GM19025 (cell line): ENCODE measurements around the gene PSMD5.

Experiments used
- ATAC-seq: cut with Tn5 transposase; IDR thresholded peaks from one replicate; pipeline ENCODE4 v1.9.1; 2021; ENCODE audit warnings: mild to moderate bottlenecking, low read depth, moderate library complexity; ENCODE audit not compliant: unreplicated experiment

Gene PSMD5

DNA sequence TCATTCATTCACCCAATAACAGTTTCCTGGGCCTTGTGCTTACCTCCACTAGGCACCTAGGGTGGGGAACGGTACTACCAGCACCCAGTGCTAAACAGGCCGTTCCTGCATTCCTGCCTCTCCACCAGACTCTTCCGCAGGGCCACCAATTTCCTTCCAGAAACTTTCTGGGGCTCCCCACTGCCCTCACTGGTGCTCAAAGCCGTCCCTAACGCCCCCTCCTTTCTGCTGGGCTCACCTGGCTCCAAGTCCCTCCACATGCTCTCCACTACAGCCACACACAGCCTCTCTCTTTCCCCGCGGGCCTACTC lies 32.9 kb upstream of the PSMD5 start:
- no peak for ATAC-seq

GRCh38 chr9:120875195-120875565 lies 32.5 kb upstream of the PSMD5 start:
- no peak for ATAC-seq

GRCh38 chr9:120874226-120875194 lies 31.8 kb upstream of the PSMD5 start:
- no peak for ATAC-seq

GRCh38 chr9:120873512-120873911 lies 30.8 kb upstream of the PSMD5 start:
- no peak for ATAC-seq

- no peak for ATAC-seq
Observed at GRCh38 chr9:120872791-120873502, 30.2 kb upstream of the PSMD5 start.

- no peak for ATAC-seq
Observed at GRCh38 chr9:120870206-120870605, 27.5 kb upstream of the PSMD5 start.

GRCh38 chr9:120869726-120870125 lies 27.0 kb upstream of the PSMD5 start:
- ATAC-seq, result no peak

GRCh38 chr9:120869360-120869687 lies 26.6 kb upstream of the PSMD5 start:
- no peak for ATAC-seq

DNA sequence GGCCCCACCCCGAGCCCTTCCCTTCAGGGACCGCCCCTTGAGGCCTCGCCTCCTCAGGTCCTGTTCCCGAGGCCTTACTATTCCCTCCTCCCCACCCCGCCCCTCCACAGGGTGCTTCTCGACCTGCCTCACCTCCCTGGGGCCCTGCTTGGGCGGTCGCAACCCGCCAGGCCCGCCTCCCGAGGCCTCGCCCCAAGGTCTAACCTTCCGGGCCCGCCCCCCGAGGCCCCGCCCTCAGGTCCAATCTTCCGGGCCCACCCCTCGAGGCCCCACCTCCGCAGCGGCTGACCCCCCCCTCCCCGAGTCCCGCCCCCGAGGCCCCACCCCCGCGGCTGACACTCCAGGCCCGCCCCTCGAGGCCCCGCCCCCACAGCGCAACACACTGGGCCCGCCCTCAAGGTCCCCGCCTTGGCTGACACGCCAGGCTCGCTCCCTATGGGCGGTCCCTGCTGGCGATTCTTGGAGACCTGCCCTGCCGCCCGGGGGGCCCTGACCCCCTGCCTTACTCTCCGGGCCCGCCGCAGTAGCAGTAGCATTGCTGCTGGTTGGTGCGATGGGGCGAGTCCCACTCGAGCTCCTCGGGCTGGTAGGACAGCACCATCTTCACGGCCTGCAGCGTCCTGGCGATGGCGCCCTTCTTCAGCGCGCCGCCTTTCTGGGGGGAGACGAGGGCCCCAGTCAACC lies 26.1 kb upstream of the PSMD5 start:
- ATAC-seq, result peak; percentile 90

DNA sequence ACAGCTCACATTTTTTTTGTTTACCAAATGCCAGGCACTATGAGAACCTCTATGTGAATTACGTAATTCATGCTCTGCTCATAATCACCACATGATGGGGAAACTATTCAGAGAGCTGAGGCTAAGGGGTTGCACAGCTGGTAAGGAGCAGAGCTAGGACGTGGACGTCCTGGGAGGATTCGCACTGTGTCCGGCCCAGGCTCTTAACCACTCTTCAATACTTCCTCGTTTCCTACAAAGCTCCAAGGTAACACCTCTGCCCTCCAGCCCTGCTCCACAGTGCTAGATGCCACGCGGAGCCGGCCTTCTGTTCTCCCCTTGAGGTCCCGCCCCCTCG lies 25.6 kb upstream of the PSMD5 start:
- no peak for ATAC-seq

DNA sequence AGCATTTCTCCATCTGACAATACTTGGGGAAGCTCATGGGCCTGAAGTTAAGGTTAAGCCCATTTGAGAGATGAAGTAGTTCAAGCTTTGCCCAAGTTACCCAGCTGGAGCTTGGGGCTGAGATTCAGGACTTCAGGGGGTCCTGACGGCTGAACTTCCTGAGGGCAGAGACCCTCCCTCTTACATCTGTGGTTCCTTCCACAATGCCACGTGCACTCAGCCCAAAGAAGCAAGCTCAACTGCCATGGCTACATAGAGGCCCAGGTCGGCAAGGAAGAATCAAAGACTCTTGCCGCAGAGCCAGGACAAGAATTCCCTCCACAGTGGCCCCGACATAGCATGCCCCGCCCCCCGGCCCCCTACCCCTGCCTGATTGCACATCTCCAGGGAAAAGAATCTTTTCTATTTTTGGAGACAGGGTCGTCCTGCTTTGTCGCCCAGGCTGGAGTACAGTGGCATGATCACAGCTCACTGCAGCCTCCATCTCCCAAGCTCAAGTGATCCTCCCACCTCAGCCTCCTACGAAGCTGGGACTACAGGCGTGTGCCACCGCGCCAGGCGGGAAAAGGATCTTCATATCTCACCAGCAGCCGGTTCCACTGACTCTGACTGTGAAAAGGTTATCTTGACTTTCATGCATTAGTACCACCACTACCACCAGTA lies 25.1 kb upstream of the PSMD5 start:
- no peak for ATAC-seq

DNA sequence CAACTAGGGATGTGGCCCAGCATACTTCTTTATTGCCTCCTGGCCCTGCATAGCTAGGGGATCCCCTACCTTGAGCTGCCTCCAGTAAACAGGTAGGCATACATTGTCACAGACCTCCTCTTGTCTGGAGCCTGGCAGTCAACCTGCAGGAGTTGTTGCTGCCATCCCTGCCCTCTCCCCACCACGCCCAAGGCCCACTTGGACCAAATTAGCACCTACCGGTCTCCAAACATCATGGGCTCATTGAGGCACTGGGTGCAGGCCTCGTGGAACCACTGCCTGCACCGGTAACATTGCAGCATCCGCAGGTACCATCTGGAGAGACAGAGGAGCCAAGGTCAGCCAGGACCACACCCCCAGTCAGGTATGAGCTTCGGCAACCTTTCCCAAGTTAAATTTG lies 23.9 kb upstream of the PSMD5 start:
- no peak for ATAC-seq

- no peak for ATAC-seq
Observed at GRCh38 chr9:120865809-120866208, 23.1 kb upstream of the PSMD5 start.

DNA sequence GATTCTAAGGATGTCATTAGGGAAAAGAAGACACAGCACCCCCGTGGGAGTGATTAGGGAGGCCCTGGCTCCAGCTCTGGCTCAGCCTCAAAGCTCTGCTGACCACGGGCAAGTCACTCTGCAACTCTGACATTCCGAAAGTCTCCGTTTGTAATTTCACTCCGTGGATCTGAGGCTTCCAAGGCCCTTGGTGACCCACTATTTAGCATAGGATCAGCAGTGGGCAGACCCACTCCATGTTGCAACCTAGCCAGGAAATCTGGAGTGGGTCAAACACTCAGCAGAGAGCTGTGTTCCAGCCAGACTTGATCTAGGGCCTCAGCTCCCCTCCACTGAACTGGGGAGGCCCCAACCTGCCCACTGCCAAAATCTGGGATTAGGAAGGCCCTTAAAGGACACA lies 22.5 kb upstream of the PSMD5 start:
- no peak for ATAC-seq

- ATAC-seq, result no peak
Observed at GRCh38 chr9:120864719-120865118, 22.0 kb upstream of the PSMD5 start.

DNA sequence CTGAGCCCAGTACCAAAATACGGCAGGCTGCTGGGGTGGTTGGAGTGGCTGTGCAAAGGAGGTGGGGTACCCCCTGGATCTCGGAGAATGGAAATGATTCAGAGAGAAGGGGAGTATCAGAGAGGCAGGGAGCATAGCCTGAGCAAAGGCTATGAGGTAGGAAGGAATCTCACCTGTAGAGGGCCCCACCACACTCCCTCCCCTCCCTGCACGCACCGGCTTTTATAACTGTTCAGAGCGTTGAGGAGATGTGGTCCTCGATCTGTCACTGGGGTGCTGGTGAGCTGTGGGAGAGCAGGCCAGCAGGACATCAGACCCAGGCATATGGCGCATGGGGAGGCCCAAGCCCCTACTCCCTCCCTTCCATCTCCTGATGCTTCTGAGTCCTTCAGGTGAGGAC lies 21.1 kb upstream of the PSMD5 start:
- no peak for ATAC-seq

- ATAC-seq, result no peak
Observed at GRCh38 chr9:120862452-120862851, 19.7 kb upstream of the PSMD5 start.

DNA sequence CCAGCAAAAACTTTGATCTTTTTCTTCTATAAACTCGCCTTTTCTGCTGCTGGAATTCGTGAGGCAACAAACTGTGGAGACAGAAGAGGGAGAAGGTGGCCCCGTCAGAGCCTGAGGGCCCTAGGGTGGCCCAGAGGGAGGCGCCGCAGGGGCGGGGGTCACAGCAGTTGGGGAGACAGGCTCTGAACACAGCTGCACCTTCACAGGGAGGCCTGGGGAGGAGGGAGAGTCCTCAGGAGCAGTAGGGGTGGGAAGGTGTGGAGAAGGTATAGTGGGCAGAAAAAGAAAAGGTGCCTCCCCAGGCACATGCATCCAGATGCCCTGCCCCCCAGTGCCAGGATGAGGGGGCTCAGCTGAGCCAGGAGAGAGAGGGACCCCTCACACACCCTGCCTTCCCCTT lies 19.2 kb upstream of the PSMD5 start:
- no peak for ATAC-seq

GRCh38 chr9:120860083-120860482 lies 17.4 kb upstream of the PSMD5 start:
- ATAC-seq, result no peak

- ATAC-seq, result no peak
Observed at GRCh38 chr9:120859361-120859760, 16.6 kb upstream of the PSMD5 start.

DNA sequence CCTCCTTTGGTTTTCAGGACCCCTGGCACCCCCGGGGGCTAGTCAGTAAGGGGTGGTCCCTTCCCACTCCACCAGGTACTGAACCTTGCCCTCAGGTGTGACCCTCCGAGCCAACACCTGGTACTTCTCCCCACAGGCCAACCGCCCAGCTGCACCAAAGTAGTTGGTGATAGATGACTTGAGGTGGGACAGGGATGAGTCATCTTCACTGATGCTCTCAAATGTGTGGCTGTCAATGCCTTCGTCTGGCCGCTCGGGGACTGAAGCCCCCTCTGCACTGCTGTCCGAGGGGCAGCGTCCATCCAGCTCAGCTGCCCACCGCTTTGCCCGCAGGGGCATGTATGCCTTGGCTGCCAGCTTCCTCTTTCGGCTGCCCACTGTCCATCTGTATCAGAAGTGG lies 15.2 kb upstream of the PSMD5 start:
- ATAC-seq, result no peak
